H1 (cell line): Measurements from ENCODE around the gene SARNP. TPM values are rescaled to one million over a fixed set of nuclear protein-coding genes. Genes with fewer than 3 reads are reported as not detected.

Source experiments
- ATF3 ChIP-seq: IDR thresholded peaks from 2 replicates; pipeline ENCODE4 v1.6.1; 2011; ENCODE audit warnings: low read depth, mild to moderate bottlenecking, low read length; ENCODE audit not compliant: insufficient read depth
- BCL11A ChIP-seq, 2 experiments: IDR thresholded peaks; one replicate each; pipeline ENCODE4 v1.6.1; 2011; ENCODE audit warnings: low read depth in 2 of 2, low read length in 2 of 2, mild to moderate bottlenecking in 2 of 2
- BRCA1 ChIP-seq: IDR thresholded peaks from 2 replicates; pipeline ENCODE4 v1.6.1; 2012; ENCODE audit warnings: low read depth, low read length, improper control_type of control experiment
- CEBPB ChIP-seq: IDR thresholded peaks from 2 replicates; pipeline ENCODE4 v1.6.1; 2012; ENCODE audit warnings: low read depth, low read length
- CHD2 ChIP-seq: IDR thresholded peaks from 2 replicates; pipeline ENCODE4 v1.6.1; 2012; ENCODE audit warnings: low read length, improper control_type of control experiment
- E2F6 ChIP-seq: IDR thresholded peaks from 2 replicates; pipeline ENCODE4 v1.6.1; 2012; ENCODE audit warnings: inconsistent platforms
- EP300 ChIP-seq, 2 experiments: IDR thresholded peaks; 1 replicate in 1 of 2; 2 replicates in 1 of 2; pipeline ENCODE4 v1.6.1; 2011 to 2012; ENCODE audit warnings: low read depth in 2 of 2, low read length in 2 of 2, mild to moderate bottlenecking in 2 of 2, borderline replicate concordance in 1 of 2, inconsistent platforms in 1 of 2, moderate library complexity in 1 of 2
- FOSL1 ChIP-seq: IDR thresholded peaks from 2 replicates; pipeline ENCODE4 v1.6.1; 2011; ENCODE audit warnings: mild to moderate bottlenecking, low read depth, low read length, moderate library complexity; ENCODE audit not compliant: insufficient read depth
- GTF2F1 ChIP-seq: IDR thresholded peaks from 2 replicates; pipeline ENCODE4 v1.6.1; 2012; ENCODE audit warnings: low read depth, low read length, improper control_type of control experiment, borderline replicate concordance
- MAX ChIP-seq: IDR thresholded peaks from 2 replicates; pipeline ENCODE4 v1.6.1; 2012; ENCODE audit warnings: inconsistent platforms
- PHF8 ChIP-seq: fragments of 200-600 bp; sonication (generic); conservative IDR thresholded peaks from 2 replicates; pipeline ENCODE4 v1.7.1; 2012; ENCODE audit warnings: low read depth, mild to moderate bottlenecking, inconsistent platforms, low read length, moderate library complexity
- POLR2AphosphoS5 ChIP-seq: IDR thresholded peaks from 2 replicates; pipeline ENCODE4 v1.6.1; 2011; ENCODE audit warnings: low read depth, low read length
- RNF2 ChIP-seq: fragments of 200-900, 300-1000 bp; sonication (generic); IDR thresholded peaks from 2 replicates; pipeline ENCODE4 v1.7.1; 2016; ENCODE audit warnings: borderline replicate concordance, low read depth, mild to moderate bottlenecking, antibody characterized with exemption, low read length; ENCODE audit not compliant: poor library complexity, severe bottlenecking; ENCODE audit errors: missing control alignments
- RXRA ChIP-seq: IDR thresholded peaks from 2 replicates; pipeline ENCODE4 v1.6.1; 2011; ENCODE audit warnings: low read depth, mild to moderate bottlenecking, low read length, moderate library complexity; ENCODE audit not compliant: insufficient read depth
- SP4 ChIP-seq: IDR thresholded peaks from 2 replicates; pipeline ENCODE4 v1.6.1; 2012; ENCODE audit warnings: low read length, inconsistent platforms
- SRF ChIP-seq: IDR thresholded peaks from 2 replicates; pipeline ENCODE4 v1.6.1; 2011; ENCODE audit warnings: mild to moderate bottlenecking, low read depth, low read length, moderate library complexity
- SUZ12 ChIP-seq: fragments of 200-600 bp; sonication (generic); IDR thresholded peaks from 2 replicates; pipeline ENCODE4 v1.6.1; 2012; ENCODE audit warnings: mild to moderate bottlenecking, inconsistent platforms, low read length, moderate library complexity, mixed read lengths
- TAF7 ChIP-seq: optimal IDR thresholded peaks from 2 replicates; pipeline ENCODE3; 2011; ENCODE audit warnings: low read depth, mild to moderate bottlenecking, inconsistent platforms, low read length, moderate library complexity, borderline replicate concordance
- TCF12 ChIP-seq: IDR thresholded peaks from 2 replicates; pipeline ENCODE4 v1.6.1; 2011; ENCODE audit warnings: low read depth, mild to moderate bottlenecking, low read length
- TEAD4 ChIP-seq: IDR thresholded peaks from 2 replicates; pipeline ENCODE4 v1.6.1; 2012; ENCODE audit warnings: low read depth, low read length, inconsistent platforms, mixed read lengths
- USF2 ChIP-seq: IDR thresholded peaks from 2 replicates; pipeline ENCODE4 v1.6.1; 2011; ENCODE audit warnings: low read length, improper control_type of control experiment
- polyA plus RNA-seq, 7 experiments: library from polyadenylated mRNA; depleted of rRNA in 3 of 7; stranded (reverse) in 5 of 7; unstranded in 2 of 7; fragments of >200 nt in 5 of 7; fragments of 200-250 nt in 2 of 7; gene quantifications; 1 replicate in 5 of 7; 2 replicates in 1 of 7; 4 replicates in 1 of 7; pipeline versions ENCODE4 v1.2.1 to v1.2.3, GENCODE V29; 2011 to 2013; ENCODE audit warnings: missing spikeins in 2 of 7, mixed read lengths in 2 of 7
- total RNA-seq: library from RNA; stranded (reverse); fragmentation: NEBNext Ultra II Directional; extraction: Animal tissue kit (Norgen Biotek cat#: 25700); gene quantifications from 2 replicates; pipeline ENCODE4 v1.2.1, GENCODE V29; 2021

The SARNP gene
- total and polyA plus RNA-seq, 2 of the 8 experiments (the other 6 are each of a cell fraction or from before 2014, with no cell fraction given) = 114 to 226 TPM

- TF ChIP-seq USF2 (no peak), EP300 (IDR thresholded peaks at IDR 0.05; ENCODE audit: borderline replicate concordance in 1 of 2, low read depth in 2 of 2, low read length in 2 of 2) (no peak), GTF2F1 (no peak), RNF2 (no peak), CHD2 (no peak), MAX (no peak), TAF7 (no peak), SP4 (peak; percentile 50; the same call in 1 of the 2 replicates), POLR2AphosphoS5 (no peak), E2F6 (no peak), FOSL1 (no peak), PHF8 (0 out of 2 replicates have a peak, but pooled peaks have one; percentile 24), BCL11A (IDR thresholded peaks at IDR 0.05; ENCODE audit: low read depth in 2 of 2, low read length in 2 of 2) (no peak), TEAD4 (no peak), ATF3 (no peak), BRCA1 (no peak), SUZ12 (no peak), CEBPB (no peak), SRF (no peak), TCF12 (no peak), RXRA (no peak)
Observed at GRCh38 chr12:55738123-55739024, 79.2 kb downstream of the SARNP start (continued).
